GM23338 (cell line): ENCODE data around the gene CADM4.

Source experiments
- EZH2 ChIP-seq: fragments of 200-600 bp; sonication (generic); IDR thresholded peaks from one replicate; pipeline ENCODE4 v1.8.0; 2017; ENCODE audit warnings: antibody characterized with exemption, mild to moderate bottlenecking, low read depth; ENCODE audit not compliant: unreplicated experiment
- EZH2phosphoT487 ChIP-seq: fragments of 200-600 bp; sonication (generic); IDR thresholded peaks from one replicate; pipeline ENCODE4 v1.8.1; 2018; ENCODE audit warnings: antibody characterized with exemption; ENCODE audit not compliant: unreplicated experiment
- STAT1 ChIP-seq: IDR thresholded peaks from one replicate; pipeline ENCODE4 v1.6.1; 2016; ENCODE audit warnings: antibody characterized with exemption; ENCODE audit not compliant: unreplicated experiment
- ZNF114 ChIP-seq: fragments of 250-450 bp; sonication (Bioruptor Pico); IDR thresholded peaks from 2 replicates; pipeline ENCODE4 v1.5.0; 2020; ENCODE audit warnings: mild to moderate bottlenecking, moderate library complexity
- TF ChIP-seq, protein P1 (sequence below), 2 experiments: fragments of 200-600 bp in 1 of 2; sonication (generic) in 1 of 2; conservative IDR thresholded peaks; 2 replicates each; pipeline versions ENCODE4 v1.5.1 to v1.6.1; 2016 to 2017; ENCODE audit warnings: antibody characterized with exemption in 2 of 2, low read depth in 2 of 2, mild to moderate bottlenecking in 2 of 2, moderate library complexity in 1 of 2
- TF ChIP-seq, protein P2 (sequence below): IDR thresholded peaks from 2 replicates; pipeline ENCODE4 v1.6.1; 2016; ENCODE audit warnings: antibody characterized with exemption

GRCh38 chr19:43683905-43684304 is 44.3 kb upstream of the CADM4 start:
- TF ChIP-seq, protein P1, sequence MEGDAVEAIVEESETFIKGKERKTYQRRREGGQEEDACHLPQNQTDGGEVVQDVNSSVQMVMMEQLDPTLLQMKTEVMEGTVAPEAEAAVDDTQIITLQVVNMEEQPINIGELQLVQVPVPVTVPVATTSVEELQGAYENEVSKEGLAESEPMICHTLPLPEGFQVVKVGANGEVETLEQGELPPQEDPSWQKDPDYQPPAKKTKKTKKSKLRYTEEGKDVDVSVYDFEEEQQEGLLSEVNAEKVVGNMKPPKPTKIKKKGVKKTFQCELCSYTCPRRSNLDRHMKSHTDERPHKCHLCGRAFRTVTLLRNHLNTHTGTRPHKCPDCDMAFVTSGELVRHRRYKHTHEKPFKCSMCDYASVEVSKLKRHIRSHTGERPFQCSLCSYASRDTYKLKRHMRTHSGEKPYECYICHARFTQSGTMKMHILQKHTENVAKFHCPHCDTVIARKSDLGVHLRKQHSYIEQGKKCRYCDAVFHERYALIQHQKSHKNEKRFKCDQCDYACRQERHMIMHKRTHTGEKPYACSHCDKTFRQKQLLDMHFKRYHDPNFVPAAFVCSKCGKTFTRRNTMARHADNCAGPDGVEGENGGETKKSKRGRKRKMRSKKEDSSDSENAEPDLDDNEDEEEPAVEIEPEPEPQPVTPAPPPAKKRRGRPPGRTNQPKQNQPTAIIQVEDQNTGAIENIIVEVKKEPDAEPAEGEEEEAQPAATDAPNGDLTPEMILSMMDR (conservative IDR thresholded peaks at IDR 0.05; ENCODE audit: low read depth in 2 of 2) = no peak
- TF ChIP-seq EZH2 (no peak), STAT1 (no peak), EZH2phosphoT487 (no peak), ZNF114 (CRISPR knock-in tag) (no peak)
- TF ChIP-seq, protein P2, sequence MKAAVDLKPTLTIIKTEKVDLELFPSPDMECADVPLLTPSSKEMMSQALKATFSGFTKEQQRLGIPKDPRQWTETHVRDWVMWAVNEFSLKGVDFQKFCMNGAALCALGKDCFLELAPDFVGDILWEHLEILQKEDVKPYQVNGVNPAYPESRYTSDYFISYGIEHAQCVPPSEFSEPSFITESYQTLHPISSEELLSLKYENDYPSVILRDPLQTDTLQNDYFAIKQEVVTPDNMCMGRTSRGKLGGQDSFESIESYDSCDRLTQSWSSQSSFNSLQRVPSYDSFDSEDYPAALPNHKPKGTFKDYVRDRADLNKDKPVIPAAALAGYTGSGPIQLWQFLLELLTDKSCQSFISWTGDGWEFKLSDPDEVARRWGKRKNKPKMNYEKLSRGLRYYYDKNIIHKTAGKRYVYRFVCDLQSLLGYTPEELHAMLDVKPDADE = no peak
